Activated CD8-positive, alpha-beta memory T cell treated with anti-CD3 and anti-CD28 coated beads for 36 hours (primary cell): ENCODE measurements around the gene PTGR2. TPM values are rescaled to one million over a fixed set of nuclear protein-coding genes. Genes with fewer than 3 reads are reported as not detected.

Experiments
- CTCF ChIA-PET: fragments of 350-600 bp; sonication (Branson Sonifier 250); formaldehyde crosslinking; loops from one replicate; lab custom pipeline; 2021; ENCODE audit warnings: antibody characterized with exemption; lab: Charles Lee
- POLR2A ChIA-PET: fragments of 350-600 bp; sonication (Branson Sonifier 250); formaldehyde crosslinking; loops from one replicate; lab custom pipeline; 2021; ENCODE audit warnings: antibody characterized with exemption; lab: Charles Lee
- total RNA-seq, 2 experiments: library from RNA; stranded (reverse); gene quantifications; one replicate each; pipeline ENCODE4 v1.2.3, GENCODE V29; 2021

The PTGR2 gene
- 1 to 10 TPM; 4.5 to 5.0 TPM for total RNA-seq

GRCh38 chr14:73851567-73852382, at the start of gene PTGR2:
Gene PTGR2 (plus strand): TSS chr14:73851831. CDS start chr14:73858863, 7,032 bp downstream.
- POLR2A ChIA-PET, result interaction anchor here (0.6 to 2.5 kb wide), 11 partner anchors 22 to 167 kb away, joined by 3 to 8 read pairs (median 4); partner anchors contain the start of genes BBOF1, ENTPD5 and ZNF410
- CTCF ChIA-PET, result interaction anchor here (0.8 to 2.0 kb wide), 6 partner anchors 17 to 131 kb away, joined by 3 to 6 read pairs (median 3); partner anchors contain the start of gene ZNF410

GRCh38 chr14:73802431-73803188, 49.0 kb upstream of the PTGR2 start:
- ChIA-PET POLR2A (interaction anchor here (0.9 kb wide), 1 partner anchor 15 kb away, joined by 3 read pairs; no protein-coding TSS in a partner anchor), CTCF (interaction anchor here (1.6 kb wide), 1 partner anchor 49 kb away, joined by 3 read pairs; no protein-coding TSS in a partner anchor)

DNA sequence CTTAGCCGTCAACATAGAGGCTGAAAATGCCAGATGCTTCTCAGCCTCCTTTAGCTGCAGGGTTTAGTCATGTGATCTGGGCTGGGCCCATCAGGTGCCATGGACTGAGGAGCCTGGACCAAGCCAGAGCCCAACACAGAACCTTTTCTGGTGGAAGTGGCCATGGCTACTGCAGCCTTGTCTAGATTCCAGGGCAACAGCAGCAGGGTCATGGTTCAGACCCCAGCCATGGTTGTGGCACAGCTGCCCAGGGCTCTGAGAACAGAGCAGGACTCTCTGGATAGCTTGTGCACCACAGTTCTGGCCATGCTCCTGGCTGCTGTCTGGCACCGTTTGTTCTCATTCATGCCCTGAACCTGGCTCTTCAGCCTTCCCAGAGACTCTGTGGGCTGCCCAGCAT, 47.0 kb upstream of the PTGR2 start:
- POLR2A ChIA-PET, result no interaction called here
- CTCF ChIA-PET, result no interaction called here

DNA sequence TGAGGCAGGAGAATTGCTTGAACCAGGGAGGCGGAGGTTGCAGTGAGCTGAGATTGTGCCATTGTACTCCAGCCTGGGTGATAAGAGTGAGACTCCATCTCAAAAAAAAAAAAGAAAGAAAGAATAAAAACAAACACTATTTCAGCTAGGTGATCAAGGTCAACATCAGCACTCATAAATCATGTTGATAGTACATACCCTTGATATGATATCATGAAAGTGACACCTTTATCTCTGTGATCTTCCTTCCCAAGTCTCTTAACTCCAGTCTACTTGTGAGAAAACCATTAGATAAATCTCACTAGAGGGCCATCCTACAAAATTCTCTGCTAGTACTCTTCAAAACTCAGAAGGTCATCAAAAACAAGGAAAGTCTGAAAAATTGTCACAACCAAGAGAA, 44.2 kb upstream of the PTGR2 start:
- ChIA-PET POLR2A (no interaction called here), CTCF (no interaction called here)

DNA sequence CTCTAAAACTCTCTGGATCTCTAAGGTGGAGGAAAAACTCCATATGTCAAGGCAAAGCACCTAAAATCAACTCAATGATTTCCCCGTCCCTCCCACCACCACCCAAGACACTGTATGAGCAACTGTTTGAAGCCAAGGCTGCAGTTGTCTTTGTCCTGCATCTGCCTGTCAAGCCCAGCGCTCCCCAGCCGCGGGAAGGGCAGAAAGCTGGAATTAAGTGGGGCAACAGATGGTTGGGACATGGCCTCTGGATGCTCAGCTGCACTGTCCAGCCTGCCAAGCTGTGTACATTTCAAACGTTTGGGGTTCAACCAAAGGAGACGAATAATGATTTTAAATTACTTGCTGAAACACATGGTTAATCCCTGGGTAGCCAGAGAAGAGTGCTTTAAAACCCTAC, 42.2 kb upstream of the PTGR2 start:
- ChIA-PET POLR2A (interaction anchor here (0.6 kb wide), 1 partner anchor 13 kb away, joined by 5 read pairs; no protein-coding TSS in a partner anchor), CTCF (interaction anchor here (0.6 to 0.7 kb wide), 2 partner anchors 197 to 267 kb away, joined by 4 to 5 read pairs; no protein-coding TSS in a partner anchor)

DNA sequence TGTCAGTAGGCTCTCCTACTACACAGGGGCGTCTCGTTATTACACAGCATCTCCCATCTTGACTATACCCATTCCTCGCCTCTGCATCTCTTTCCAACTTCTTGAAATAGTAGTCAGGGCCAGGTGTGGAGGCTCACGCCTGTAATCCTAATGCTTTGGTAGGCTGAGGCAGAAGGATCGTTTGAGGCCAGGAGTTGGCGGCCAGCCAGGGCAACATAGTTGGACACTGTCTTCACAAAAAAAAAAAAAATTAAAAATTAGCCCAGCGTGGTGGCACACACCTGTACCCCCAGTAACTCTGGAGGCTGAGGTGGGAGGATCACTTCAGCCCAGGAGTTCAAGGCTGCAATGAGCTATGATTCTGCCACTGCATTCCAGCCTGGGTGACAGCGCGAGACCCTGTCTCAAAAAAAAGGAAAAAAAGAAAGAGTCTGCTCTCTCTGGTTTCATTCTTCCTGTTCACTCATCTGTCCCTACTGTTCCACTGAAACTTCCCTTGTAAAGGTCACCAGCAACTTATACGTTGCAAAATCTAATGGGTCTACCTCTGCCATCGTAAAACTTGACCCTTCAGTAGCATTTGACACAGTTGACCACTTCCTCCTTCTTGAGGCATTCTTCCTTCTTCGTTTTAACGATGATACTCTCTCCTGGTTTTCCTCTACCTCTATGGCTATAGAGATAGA, 41.0 kb upstream of the PTGR2 start:
- ChIA-PET CTCF (no interaction called here), POLR2A (interaction anchor here (0.6 kb wide), 1 partner anchor 50 kb away, joined by 9 read pairs; a partner anchor contains a TSS)

DNA sequence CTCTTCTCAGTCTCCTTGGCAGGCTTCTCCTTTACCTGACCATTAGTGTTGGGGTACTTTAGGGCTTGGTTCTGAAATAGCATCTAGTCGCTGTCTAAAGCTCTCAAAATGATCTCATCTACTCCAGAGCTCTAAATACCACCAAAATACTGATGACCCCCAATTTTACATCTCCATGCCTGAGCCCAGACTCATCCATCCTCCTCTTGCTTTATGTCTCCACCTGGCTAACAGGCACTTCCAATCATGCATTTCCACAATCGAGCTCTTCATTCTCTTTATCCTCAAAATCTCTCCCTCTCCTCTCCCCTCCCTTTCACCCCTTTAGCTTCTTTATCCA, 40.5 kb upstream of the PTGR2 start:
- ChIA-PET POLR2A (no interaction called here), CTCF (no interaction called here)

- ChIA-PET POLR2A (interaction anchor here (0.9 to 1.1 kb wide), 4 partner anchors 26 to 102 kb away, joined by 3 to 6 read pairs (median 4); no protein-coding TSS in a partner anchor), CTCF (interaction anchor here (0.6 to 1.5 kb wide), 6 partner anchors 11 to 138 kb away, joined by 3 to 5 read pairs (median 4); no protein-coding TSS in a partner anchor)
Measured at GRCh38 chr14:73814153-73814552, 37.5 kb upstream of the PTGR2 start.

DNA sequence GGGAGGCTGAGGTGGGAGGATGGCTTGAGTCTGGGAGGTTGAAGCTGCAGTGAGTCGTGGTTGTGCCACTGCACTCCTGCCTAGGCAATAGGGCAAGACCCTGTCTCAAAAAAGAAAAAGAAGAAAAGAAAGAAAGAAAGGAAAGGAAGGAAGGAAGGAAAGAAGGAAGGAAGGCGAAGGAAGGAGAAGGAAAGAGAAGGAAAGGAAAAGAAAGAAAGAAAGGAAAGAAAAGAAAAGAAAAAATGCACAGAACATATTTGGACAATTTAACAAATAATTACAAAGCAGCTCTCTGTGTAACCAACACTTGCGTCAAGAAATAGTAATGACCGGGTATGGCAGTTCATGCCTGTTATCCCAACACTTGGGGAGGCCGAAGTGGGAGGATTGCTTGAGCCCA, 35.8 kb upstream of the PTGR2 start:
- ChIA-PET CTCF (interaction anchor here (0.6 to 1.5 kb wide), 4 partner anchors 9 to 217 kb away, joined by 3 to 5 read pairs (median 4); no protein-coding TSS in a partner anchor), POLR2A (no interaction called here)

DNA sequence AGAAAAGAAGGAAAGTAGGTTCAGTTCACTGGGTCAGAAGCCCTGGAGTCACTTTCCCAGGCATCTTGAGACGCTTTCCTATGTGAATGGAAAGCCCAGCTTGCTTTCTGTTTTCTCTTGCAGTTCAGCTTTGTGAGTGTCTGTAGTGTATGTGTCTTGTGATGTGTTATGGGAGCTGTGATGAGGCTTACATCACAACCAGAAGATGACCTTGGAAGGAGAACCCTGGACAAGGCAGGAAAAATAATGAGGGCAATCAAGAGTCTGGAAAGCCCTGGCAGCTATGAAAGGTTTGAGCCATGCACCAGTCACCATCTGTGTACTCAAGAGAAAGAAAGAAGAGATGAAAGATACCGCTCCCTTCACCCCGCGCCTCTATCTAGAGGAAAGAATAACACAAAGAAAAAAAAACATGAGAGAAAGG, 35.2 kb upstream of the PTGR2 start:
- POLR2A ChIA-PET, result no interaction called here
- CTCF ChIA-PET, result interaction anchor here (0.7 to 1.2 kb wide), 2 partner anchors 18 to 218 kb away, joined by 3 to 4 read pairs; no protein-coding TSS in a partner anchor

GRCh38 chr14:73817020-73817655, 34.5 kb upstream of the PTGR2 start:
- ChIA-PET POLR2A (no interaction called here), CTCF (interaction anchor here (1.2 kb wide), 1 partner anchor 17 kb away, joined by 4 read pairs; no protein-coding TSS in a partner anchor)

- CTCF ChIA-PET, result no interaction called here
- POLR2A ChIA-PET, result interaction anchor here (0.7 kb wide), 2 partner anchors 50 to 86 kb away, joined by 3 to 7 read pairs; no protein-coding TSS in a partner anchor
Measured at GRCh38 chr14:73818821-73819220, 32.8 kb upstream of the PTGR2 start.

- ChIA-PET CTCF (interaction anchor here (0.6 to 0.8 kb wide), 2 partner anchors 29 to 183 kb away, joined by 3 to 4 read pairs; no protein-coding TSS in a partner anchor), POLR2A (interaction anchor here (1.5 kb wide), 1 partner anchor 108 kb away, joined by 3 read pairs; no protein-coding TSS in a partner anchor)
Measured at GRCh38 chr14:73820631-73821030, 31.0 kb upstream of the PTGR2 start.

DNA sequence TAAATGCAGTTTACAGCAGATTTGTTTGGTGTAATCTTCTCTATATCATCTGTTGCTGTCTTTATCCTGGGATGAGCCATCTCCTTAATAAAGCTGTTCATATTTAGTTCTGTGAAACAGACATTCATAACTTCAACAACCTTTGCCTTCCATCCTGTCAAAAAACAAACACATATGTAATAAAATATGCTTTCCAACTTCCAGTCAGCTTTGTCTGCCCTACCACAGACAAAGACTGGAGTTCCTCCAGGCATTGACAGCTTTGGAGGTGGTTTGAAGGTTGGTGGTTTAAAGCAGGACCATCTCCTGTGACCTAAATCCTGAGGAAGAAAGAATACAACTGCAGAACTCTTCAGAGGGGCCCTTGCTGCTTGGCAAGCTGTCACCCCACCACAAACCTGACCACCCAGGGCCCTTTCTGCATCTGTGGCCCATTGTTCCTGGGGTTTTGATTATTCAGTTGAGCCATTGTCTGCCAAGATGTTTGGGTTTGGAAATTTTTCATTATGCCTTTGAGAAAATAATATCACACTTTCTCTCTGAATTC, 28.2 kb upstream of the PTGR2 start:
- ChIA-PET POLR2A (no interaction called here), CTCF (interaction anchor here (1.2 kb wide), 1 partner anchor 94 kb away, joined by 3 read pairs; no protein-coding TSS in a partner anchor)

DNA sequence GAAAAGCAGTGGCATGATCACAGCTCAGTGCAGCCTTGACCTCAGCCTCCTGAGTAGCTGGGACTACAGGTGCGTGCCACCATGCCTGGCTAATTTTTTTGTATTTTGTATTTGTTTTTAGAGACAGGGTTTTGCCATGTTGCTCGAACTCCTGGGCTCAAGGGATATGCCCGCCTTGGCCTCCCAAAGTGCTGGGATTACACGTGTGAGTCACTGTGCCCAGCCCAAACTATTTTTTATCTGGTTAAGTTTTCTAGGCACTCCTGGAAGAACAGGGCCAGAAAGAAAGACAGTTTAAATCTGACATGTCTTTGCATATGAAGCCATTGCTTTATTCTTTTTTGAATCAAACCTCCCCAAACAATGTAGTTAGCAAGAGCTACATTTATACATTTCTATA, 27.5 kb upstream of the PTGR2 start:
- ChIA-PET POLR2A (no interaction called here), CTCF (interaction anchor here (1.6 to 1.9 kb wide), 2 partner anchors 9 to 36 kb away, joined by 4 to 5 read pairs; no protein-coding TSS in a partner anchor)

- POLR2A ChIA-PET, result no interaction called here
- CTCF ChIA-PET, result interaction anchor here (1.4 to 1.9 kb wide), 3 partner anchors 10 to 62 kb away, joined by 3 to 5 read pairs (median 4); no protein-coding TSS in a partner anchor
Measured at GRCh38 chr14:73824536-73824935, 27.1 kb upstream of the PTGR2 start.

GRCh38 chr14:73825551-73826188, 26.0 kb upstream of the PTGR2 start:
- CTCF ChIA-PET, result interaction anchor here (0.6 to 1.9 kb wide), 14 partner anchors 11 to 114 kb away, joined by 3 to 11 read pairs (median 4); no protein-coding TSS in a partner anchor
- POLR2A ChIA-PET, result no interaction called here
